LNCAP (cell line): ENCODE measurements around the gene NEK6.

Experiments used
- TF ChIP-seq, protein P1 (sequence below): fragments of 450-650 bp; IDR thresholded peaks from 2 replicates; pipeline ENCODE4 v1.5.1; 2017; ENCODE audit warnings: mild to moderate bottlenecking

Gene NEK6

DNA sequence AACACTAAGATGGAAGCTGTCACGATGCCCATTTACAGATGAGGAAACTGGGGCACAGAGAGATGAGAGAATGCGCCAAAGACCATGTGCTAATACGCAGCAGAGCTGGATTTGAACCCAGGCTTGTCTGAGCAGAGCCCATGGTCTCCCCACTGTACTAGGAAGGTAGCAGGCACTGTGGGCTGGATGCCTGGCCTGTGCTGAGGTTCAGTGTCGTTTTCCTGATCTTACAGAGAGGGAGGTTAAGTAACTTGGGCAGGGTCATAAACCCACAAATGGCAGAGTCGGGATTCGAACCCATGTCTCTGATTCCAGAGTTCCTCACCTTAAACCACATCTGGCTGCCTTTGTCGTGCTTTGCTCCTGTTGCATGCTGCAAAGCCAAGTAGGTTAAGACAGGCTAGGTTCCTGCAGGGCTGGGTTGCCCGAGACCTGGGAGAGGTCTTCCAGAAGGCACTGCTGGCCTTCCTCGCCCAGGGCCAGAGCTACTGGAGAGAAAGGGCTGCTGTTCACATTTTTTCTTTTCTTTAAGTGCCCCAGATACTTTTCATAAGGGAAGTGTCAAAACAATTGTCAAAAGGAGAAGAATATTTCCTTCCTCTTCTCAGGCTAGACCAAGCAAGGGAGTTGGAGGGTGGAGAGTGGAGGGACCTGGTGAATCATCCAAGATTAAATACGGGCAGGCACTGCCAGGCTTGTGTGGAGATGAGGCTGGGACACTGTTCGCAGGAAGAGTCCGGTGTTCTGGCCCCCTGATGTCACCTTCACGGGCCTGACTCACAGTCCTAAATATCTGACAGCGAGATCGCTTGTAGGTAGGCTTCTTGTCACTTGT lies 3.2 kb downstream of the NEK6 start:
- TF ChIP-seq, protein P1, sequence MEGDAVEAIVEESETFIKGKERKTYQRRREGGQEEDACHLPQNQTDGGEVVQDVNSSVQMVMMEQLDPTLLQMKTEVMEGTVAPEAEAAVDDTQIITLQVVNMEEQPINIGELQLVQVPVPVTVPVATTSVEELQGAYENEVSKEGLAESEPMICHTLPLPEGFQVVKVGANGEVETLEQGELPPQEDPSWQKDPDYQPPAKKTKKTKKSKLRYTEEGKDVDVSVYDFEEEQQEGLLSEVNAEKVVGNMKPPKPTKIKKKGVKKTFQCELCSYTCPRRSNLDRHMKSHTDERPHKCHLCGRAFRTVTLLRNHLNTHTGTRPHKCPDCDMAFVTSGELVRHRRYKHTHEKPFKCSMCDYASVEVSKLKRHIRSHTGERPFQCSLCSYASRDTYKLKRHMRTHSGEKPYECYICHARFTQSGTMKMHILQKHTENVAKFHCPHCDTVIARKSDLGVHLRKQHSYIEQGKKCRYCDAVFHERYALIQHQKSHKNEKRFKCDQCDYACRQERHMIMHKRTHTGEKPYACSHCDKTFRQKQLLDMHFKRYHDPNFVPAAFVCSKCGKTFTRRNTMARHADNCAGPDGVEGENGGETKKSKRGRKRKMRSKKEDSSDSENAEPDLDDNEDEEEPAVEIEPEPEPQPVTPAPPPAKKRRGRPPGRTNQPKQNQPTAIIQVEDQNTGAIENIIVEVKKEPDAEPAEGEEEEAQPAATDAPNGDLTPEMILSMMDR, result no peak

- TF ChIP-seq, protein P1, result no peak
Observed at GRCh38 chr9:124261736-124262648, 4.2 kb downstream of the NEK6 start.

DNA sequence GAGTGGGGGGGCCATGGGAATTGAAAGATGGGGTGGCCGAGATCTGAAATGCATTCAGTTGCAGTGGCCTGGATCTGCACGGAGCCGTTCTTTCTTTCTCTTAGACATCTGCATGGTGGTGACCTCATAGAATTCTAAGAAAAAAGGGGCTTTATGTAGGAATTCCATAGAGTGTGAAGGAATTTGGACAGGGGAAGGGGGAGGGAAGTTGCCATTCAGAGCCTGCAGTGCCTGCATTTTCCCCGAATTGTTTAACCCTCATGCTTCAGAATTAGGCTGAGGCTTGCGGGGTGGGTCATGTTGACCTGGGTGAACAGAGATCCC lies 4.9 kb downstream of the NEK6 start:
- TF ChIP-seq, protein P1, result no peak

- TF ChIP-seq, protein P1, result no peak
Observed at GRCh38 chr9:124263213-124263612, 5.5 kb downstream of the NEK6 start.

- TF ChIP-seq, protein P1, result no peak
Observed at GRCh38 chr9:124263800-124264426, 6.2 kb downstream of the NEK6 start.

- TF ChIP-seq, protein P1, result no peak
Observed at GRCh38 chr9:124264823-124265233, 7.1 kb downstream of the NEK6 start.

- TF ChIP-seq, protein P1, result no peak
Observed at GRCh38 chr9:124265551-124265950, 7.8 kb downstream of the NEK6 start.
